Right atrium auricular region (tissue), 2 donors: ENCODE measurements around the gene EDDM3A. TPM values are rescaled to one million over a fixed set of nuclear protein-coding genes. Genes with fewer than 3 reads are reported as not detected.

Experiments used
- DNase-seq: peaks from one replicate; pipeline ENCODE4 v3.0.0-alpha.2; 2019; ENCODE audit warnings: low spot score
- H3K27ac ChIP-seq, 2 donors: fragments of 200-600 bp; sonication (generic); 1 replicate in 1 of 2; 2 replicates in 1 of 2; pipeline ENCODE4 v1.5.1; 2016 to 2019
- H3K27me3 ChIP-seq, 2 donors: fragments of 200-600 bp; sonication (generic); one replicate each; pipeline versions ENCODE4 v1.5.1 to v1.6.0; 2017 to 2019
- H3K36me3 ChIP-seq: fragments of 200-600 bp; sonication (generic); one replicate; pipeline ENCODE4 v1.5.1; 2016
- H3K4me1 ChIP-seq, 2 donors: fragments of 200-600 bp; sonication (generic); one replicate each; pipeline versions ENCODE4 v1.5.1 to v1.6.0; 2017 to 2019
- H3K4me3 ChIP-seq, 2 donors: fragments of 200-600 bp; sonication (generic); 1 replicate in 1 of 2; 2 replicates in 1 of 2; pipeline ENCODE4 v1.5.1; 2017 to 2019; ENCODE audit warnings: mild to moderate bottlenecking in 1 of 2, moderate library complexity in 1 of 2
- H3K9me3 ChIP-seq, 2 donors: fragments of 200-600 bp; sonication (generic); one replicate each; pipeline ENCODE4 v1.5.1; 2019
- total RNA-seq, 2 donors: library from RNA; depleted of rRNA; stranded (reverse); fragments of >200 nt; gene quantifications; one replicate each; pipeline ENCODE4 v1.1.0, GENCODE V29; 2016
- TF ChIP-seq, protein P1 (sequence below), 2 donors: fragments of 200-600 bp; sonication (generic); IDR thresholded peaks; one replicate each; pipeline ENCODE4 v1.5.1; 2019; ENCODE audit warnings: antibody characterized with exemption in 2 of 2

Gene EDDM3A
- total RNA-seq, 2 donors from 2014 or later, result not detected

DNA sequence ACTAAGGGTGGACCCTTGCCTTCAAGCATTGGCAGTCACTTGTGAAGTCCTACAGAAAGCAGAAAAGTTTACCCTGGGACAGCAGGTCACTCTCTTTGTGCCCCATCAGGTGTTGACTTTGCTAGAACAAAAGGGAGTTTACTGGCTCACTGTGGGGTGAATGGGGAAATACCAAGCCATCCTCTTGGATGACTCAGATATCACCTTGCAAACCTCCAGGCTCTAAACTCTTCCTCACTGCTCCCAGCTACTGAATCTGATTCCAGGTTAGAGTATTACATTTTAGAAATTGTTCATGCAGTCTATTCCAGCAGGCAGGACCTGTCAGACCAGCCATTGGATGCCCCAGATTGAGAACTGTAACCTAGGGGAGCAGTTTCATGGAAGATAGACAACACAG is 15.3 kb downstream of the EDDM3A start:
- no peaks in the 10 kb centered on the region for H3K27me3 ChIP-seq
- H3K27ac ChIP-seq, result no peak overlapping the region
- TF ChIP-seq, protein P1, sequence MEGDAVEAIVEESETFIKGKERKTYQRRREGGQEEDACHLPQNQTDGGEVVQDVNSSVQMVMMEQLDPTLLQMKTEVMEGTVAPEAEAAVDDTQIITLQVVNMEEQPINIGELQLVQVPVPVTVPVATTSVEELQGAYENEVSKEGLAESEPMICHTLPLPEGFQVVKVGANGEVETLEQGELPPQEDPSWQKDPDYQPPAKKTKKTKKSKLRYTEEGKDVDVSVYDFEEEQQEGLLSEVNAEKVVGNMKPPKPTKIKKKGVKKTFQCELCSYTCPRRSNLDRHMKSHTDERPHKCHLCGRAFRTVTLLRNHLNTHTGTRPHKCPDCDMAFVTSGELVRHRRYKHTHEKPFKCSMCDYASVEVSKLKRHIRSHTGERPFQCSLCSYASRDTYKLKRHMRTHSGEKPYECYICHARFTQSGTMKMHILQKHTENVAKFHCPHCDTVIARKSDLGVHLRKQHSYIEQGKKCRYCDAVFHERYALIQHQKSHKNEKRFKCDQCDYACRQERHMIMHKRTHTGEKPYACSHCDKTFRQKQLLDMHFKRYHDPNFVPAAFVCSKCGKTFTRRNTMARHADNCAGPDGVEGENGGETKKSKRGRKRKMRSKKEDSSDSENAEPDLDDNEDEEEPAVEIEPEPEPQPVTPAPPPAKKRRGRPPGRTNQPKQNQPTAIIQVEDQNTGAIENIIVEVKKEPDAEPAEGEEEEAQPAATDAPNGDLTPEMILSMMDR (IDR thresholded peaks at IDR 0.05), result no peak
- no peaks in the 10 kb centered on the region for H3K9me3 ChIP-seq
- no peak for DNase-seq
- no peaks in the 10 kb centered on the region for H3K36me3 ChIP-seq
- no peaks in the 10 kb centered on the region for H3K4me1 ChIP-seq
- no peak overlapping the region for H3K4me3 ChIP-seq

DNA sequence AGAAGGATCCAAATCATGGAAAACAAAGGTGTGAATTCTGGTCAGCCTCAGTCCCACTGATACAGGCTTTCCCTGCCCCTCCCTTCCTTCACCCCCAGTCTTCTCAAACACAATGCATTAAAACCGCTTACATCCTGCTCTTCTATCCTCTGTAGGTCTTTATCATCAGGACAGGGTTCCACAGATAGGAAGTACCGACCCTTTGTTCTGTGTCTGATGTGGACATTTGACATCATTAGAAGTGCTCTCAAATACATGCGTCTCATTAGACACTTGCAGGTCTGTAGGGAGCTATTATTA is 22.9 kb downstream of the EDDM3A start:
- Histone ChIP-seq H3K27me3 (no peaks in the 10 kb centered on the region), H3K27ac (no peak overlapping the region), H3K4me1 (no peaks in the 10 kb centered on the region), H3K4me3 (no peak overlapping the region), H3K9me3 (no peaks in the 10 kb centered on the region), H3K36me3 (no peaks in the 10 kb centered on the region)
- TF ChIP-seq, protein P1 (IDR thresholded peaks at IDR 0.05), result no peak
- DNase-seq, result no peak

DNA sequence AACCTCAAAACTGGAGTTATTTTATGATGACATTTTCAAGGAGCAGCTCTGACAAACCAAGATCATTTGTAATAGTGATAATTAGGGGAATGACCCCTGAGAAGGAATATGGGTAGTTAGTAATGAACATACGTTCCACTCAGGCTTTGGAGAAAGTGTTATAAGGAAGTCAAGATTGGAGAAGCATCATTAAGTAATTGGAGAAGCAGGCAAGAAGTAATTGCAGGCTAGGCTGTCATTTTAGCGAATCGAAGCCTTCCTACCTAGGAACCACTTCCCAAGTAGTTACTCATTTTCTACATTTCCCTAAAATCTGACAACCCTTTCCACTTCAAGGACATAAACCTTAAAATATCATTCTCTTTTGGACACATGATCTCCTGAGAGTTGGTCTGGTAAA is 23.7 kb downstream of the EDDM3A start:
- no peak overlapping the region for H3K4me3 ChIP-seq
- H3K27ac ChIP-seq, result no peak overlapping the region
- TF ChIP-seq, protein P1 (IDR thresholded peaks at IDR 0.05), result no peak
- DNase-seq, result no peak
- no peaks in the 10 kb centered on the region for H3K4me1 ChIP-seq
- H3K9me3 ChIP-seq, result no peaks in the 10 kb centered on the region
- no peaks in the 10 kb centered on the region for H3K27me3 ChIP-seq
- H3K36me3 ChIP-seq, result no peaks in the 10 kb centered on the region

DNA sequence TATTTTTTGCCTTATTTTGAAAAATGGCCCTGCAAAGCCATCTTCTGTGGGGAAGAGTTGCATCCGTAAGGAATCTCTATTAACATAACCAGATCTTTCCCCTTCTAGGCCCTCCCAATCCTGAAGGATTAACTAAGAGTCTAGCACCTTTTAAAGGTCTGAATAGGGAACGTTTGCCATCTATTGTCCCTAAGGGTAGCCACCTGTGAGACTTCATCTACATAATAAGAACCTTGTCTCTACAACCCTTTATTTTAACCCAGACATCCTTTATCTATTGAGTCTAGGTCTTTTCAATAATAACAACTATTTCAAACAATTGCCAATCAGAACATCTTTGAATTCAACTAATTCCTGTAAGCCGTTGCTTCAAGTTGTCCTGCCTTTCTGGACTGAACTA is 27.0 kb downstream of the EDDM3A start:
- Histone ChIP-seq H3K4me1 (no peaks in the 10 kb centered on the region), H3K36me3 (no peaks in the 10 kb centered on the region), H3K27me3 (no peaks in the 10 kb centered on the region), H3K4me3 (no peak overlapping the region), H3K9me3 (no peaks in the 10 kb centered on the region), H3K27ac (no peak overlapping the region)
- no peak for DNase-seq
- TF ChIP-seq, protein P1 (IDR thresholded peaks at IDR 0.05), result no peak

DNA sequence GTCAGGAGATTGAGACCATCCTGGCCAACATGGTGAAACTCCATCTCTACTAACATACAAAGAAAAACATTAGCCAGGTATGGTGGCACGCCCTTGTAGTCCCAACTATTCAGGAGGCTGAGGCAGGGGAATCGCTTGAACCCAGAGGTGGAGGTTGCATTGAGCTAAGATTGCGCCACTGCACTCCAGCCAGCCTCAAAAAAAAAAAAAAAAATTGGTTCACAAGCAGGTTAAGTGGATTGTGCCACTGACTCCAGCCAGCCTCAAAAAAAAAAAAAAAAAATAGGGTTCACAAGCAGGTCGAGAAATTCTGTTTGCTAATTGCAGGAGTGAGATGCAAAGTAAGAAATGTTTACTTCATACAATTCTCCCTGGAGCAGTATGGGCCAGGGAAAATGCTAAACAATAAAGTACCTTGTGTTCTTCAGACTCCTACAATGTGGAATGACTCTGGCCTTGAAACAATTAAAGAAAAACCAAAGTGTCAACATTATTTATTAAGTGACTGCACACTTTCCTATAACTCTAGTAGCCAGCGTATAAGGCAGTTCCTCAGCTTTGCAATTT is 28.7 kb downstream of the EDDM3A start:
- TF ChIP-seq, protein P1 (IDR thresholded peaks at IDR 0.05), result no peak
- H3K36me3 ChIP-seq, result no peaks in the 10 kb centered on the region
- no peaks in the 10 kb centered on the region for H3K4me1 ChIP-seq
- H3K27me3 ChIP-seq, result no peaks in the 10 kb centered on the region
- no peak overlapping the region for H3K27ac ChIP-seq
- DNase-seq, result no peak
- H3K4me3 ChIP-seq, result no peak overlapping the region
- no peaks in the 10 kb centered on the region for H3K9me3 ChIP-seq

DNA sequence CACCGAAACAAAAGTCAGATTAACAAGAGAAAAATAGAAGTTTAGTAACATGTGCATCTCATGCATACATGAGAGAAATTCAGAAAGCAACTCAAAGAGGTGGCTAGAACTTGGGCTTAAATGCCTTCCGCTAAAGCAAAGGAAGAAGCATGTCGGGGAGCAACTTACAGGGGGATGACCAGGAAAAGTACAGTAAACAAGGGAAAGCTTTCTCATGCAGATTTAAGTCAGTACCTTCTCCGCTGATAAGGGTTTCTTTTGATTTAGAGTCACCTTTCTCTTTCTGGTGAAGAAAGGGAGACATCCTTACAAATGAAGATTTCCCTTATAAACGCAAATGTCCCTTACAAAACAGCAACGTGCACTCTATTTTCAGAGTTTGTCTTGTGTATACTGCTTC is 29.4 kb downstream of the EDDM3A start:
- Histone ChIP-seq H3K4me3 (no peak overlapping the region), H3K36me3 (no peaks in the 10 kb centered on the region), H3K27ac (no peak overlapping the region), H3K27me3 (no peaks in the 10 kb centered on the region), H3K4me1 (no peaks in the 10 kb centered on the region), H3K9me3 (no peaks in the 10 kb centered on the region)
- DNase-seq, result no peak
- TF ChIP-seq, protein P1 (IDR thresholded peaks at IDR 0.05), result no peak
